ENCODE results near the gene KCNIP1. TPM values are rescaled to one million over a fixed set of nuclear protein-coding genes. Genes with fewer than 3 reads are reported as not detected.

KCNIP1 gene
- polyA plus RNA-seq, 1 of the 3 experiments (the other 2 are of a cell fraction), result 1.3 TPM

DNA sequence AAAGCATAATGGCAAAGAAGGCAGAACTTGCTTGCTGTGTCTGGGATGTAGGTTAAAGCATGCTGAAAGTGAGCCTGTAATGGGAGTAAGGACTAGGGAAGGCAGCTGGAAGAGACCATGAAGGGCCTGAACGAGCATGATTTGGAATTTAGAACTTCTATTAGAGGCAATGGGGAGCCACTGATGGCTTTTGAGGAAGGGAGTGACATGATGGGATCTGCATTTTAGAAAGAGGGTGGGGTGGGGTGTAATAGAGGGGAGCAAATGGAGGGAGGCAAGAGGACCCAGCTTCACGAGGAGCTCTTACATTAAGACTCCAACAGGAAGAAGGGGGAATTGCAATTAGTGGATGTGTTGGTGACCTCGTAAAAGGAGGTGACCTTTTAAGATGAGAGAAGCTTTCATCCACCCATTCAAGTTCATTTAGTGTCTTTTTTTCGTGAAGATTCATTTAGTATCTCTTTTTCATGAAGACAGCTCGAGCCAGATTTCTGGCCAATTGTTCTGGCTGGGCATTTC, 266.1 kb downstream of the KCNIP1 start:
- Histone ChIP-seq H3K79me2 (ENCODE audit: insufficient read depth) (no peaks in the 10 kb centered on the region), H3K36me3 (replicated peaks in 1 of 2; ENCODE audit: control insufficient read depth in 1 of 2, insufficient read depth in 2 of 2, low read length in 1 of 2) (no peaks in the 10 kb centered on the region), H3K4me1 (ENCODE audit: control insufficient read depth in 1 of 2, insufficient read depth in 2 of 2, low read depth in 1 of 2, low read length in 1 of 2) (peaks cover 0 to 10% of the 10 kb centered on the region in 2 experiments; a peak in 2 of 4 replicates), H3K27ac (ENCODE audit: low read depth in 2 of 2, low read length in 1 of 2) (no peak overlapping the region), H3K9me3 (no peaks in the 10 kb centered on the region), H3F3A (replicated peaks; ENCODE audit: insufficient read depth) (no peaks in the 10 kb centered on the region), H2AFZ (ENCODE audit: low read depth) (no peak overlapping the region), H3K4me2 (no peak overlapping the region), H3K4me3 (ENCODE audit: low read depth in 2 of 2, low read length in 1 of 2) (no peak overlapping the region), H3K9me2 (no peaks in the 10 kb centered on the region), H3K27me3 (ENCODE audit: insufficient read depth) (no peaks in the 10 kb centered on the region), H3K9ac (no peak overlapping the region), H4K20me1 (ENCODE audit: insufficient read depth) (no peaks in the 10 kb centered on the region)
- TF ChIP-seq, protein P1, sequence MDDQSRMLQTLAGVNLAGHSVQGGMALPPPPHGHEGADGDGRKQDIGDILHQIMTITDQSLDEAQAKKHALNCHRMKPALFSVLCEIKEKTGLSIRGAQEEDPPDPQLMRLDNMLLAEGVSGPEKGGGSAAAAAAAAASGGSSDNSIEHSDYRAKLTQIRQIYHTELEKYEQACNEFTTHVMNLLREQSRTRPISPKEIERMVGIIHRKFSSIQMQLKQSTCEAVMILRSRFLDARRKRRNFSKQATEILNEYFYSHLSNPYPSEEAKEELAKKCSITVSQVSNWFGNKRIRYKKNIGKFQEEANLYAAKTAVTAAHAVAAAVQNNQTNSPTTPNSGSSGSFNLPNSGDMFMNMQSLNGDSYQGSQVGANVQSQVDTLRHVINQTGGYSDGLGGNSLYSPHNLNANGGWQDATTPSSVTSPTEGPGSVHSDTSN (IDR thresholded peaks at IDR 0.05), result no peak
- TF ChIP-seq EZH2phosphoT487 (IDR thresholded peaks at IDR 0.05; ENCODE audit: borderline replicate concordance, low read depth) (no peak), POLR2AphosphoS5 (IDR thresholded peaks at IDR 0.05; ENCODE audit: low read depth, low read length) (no peak), EP300 (IDR thresholded peaks at IDR 0.05; ENCODE audit: borderline replicate concordance in 1 of 2, low read depth in 1 of 2, low read length in 1 of 2) (no peak), FOXM1 (IDR thresholded peaks at IDR 0.05; ENCODE audit: low read depth) (no peak), YY1 (IDR thresholded peaks at IDR 0.05; ENCODE audit: low read depth) (no peak), NRF1 (IDR thresholded peaks at IDR 0.05; ENCODE audit: low read depth, low read length) (no peak), RAD21 (IDR thresholded peaks at IDR 0.05; ENCODE audit: low read length) (no peak), SIN3A (IDR thresholded peaks at IDR 0.05; ENCODE audit: borderline replicate concordance, low read depth, low read length) (no peak), TAF1 (IDR thresholded peaks at IDR 0.05; ENCODE audit: borderline replicate concordance, low read depth, low read length) (no peak)
- TF ChIP-seq, protein P2, sequence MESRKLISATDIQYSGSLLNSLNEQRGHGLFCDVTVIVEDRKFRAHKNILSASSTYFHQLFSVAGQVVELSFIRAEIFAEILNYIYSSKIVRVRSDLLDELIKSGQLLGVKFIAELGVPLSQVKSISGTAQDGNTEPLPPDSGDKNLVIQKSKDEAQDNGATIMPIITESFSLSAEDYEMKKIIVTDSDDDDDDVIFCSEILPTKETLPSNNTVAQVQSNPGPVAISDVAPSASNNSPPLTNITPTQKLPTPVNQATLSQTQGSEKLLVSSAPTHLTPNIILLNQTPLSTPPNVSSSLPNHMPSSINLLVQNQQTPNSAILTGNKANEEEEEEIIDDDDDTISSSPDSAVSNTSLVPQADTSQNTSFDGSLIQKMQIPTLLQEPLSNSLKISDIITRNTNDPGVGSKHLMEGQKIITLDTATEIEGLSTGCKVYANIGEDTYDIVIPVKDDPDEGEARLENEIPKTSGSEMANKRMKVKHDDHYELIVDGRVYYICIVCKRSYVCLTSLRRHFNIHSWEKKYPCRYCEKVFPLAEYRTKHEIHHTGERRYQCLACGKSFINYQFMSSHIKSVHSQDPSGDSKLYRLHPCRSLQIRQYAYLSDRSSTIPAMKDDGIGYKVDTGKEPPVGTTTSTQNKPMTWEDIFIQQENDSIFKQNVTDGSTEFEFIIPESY (IDR thresholded peaks at IDR 0.05; ENCODE audit: borderline replicate concordance, low read depth), result no peak
- TF ChIP-seq, protein P3, sequence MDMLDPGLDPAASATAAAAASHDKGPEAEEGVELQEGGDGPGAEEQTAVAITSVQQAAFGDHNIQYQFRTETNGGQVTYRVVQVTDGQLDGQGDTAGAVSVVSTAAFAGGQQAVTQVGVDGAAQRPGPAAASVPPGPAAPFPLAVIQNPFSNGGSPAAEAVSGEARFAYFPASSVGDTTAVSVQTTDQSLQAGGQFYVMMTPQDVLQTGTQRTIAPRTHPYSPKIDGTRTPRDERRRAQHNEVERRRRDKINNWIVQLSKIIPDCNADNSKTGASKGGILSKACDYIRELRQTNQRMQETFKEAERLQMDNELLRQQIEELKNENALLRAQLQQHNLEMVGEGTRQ (IDR thresholded peaks at IDR 0.05; ENCODE audit: borderline replicate concordance, low read depth, low read length), result no peak
- TF ChIP-seq, protein P4, sequence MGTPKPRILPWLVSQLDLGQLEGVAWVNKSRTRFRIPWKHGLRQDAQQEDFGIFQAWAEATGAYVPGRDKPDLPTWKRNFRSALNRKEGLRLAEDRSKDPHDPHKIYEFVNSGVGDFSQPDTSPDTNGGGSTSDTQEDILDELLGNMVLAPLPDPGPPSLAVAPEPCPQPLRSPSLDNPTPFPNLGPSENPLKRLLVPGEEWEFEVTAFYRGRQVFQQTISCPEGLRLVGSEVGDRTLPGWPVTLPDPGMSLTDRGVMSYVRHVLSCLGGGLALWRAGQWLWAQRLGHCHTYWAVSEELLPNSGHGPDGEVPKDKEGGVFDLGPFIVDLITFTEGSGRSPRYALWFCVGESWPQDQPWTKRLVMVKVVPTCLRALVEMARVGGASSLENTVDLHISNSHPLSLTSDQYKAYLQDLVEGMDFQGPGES (IDR thresholded peaks at IDR 0.05; ENCODE audit: low read depth, low read length), result no peak
- ChIA-PET CTCF (interaction anchor here (0.8 to 3.5 kb wide), 6 partner anchors 10 to 25 kb away, joined by 3 to 21 read pairs (median 4); no protein-coding TSS in a partner anchor), POLR2A (no interaction called here)
- WGBS (ENCODE audit: low lambda C conversion rate), result 43% methylated on average over 5 of the region's 5 CpGs
- no peak for DNase-seq

Measured in SK-N-SH (cell line).